MCF 10A (cell line): ENCODE results near the gene IKBIP. TPM values are rescaled to one million over a fixed set of nuclear protein-coding genes. Genes with fewer than 3 reads are reported as not detected.

ENCODE experiments used
- BruUV-seq: library from RNA; stranded (reverse); fragments of 400-500 nt; replicated peaks from 2 replicates; lab custom pipeline; 2021; lab: Mats Ljungman, UMichigan
- CTCF ChIA-PET: fragments of 300-600 bp; sonication (Branson Sonifier 250); formaldehyde crosslinking; extraction: SDS; loops from one replicate; lab custom pipeline; 2021; ENCODE audit warnings: antibody characterized with exemption, inconsistent platforms; lab: Yijun Ruan, JAX
- POLR2A ChIA-PET: fragments of 300-600, 350-650 bp; sonication (Branson Sonifier 250); formaldehyde crosslinking; extraction: SDS; loops from one replicate; lab custom pipeline; 2020; ENCODE audit warnings: antibody characterized with exemption, inconsistent platforms; lab: Yijun Ruan, JAX
- DNase-seq: peaks from one replicate; pipeline ENCODE4 v3.0.0-alpha.2; 2018; ENCODE audit not compliant: unreplicated experiment
- H3K27ac Mint-ChIP-seq: one replicate; pipeline ENCODE4 v1.8.0; 2022; ENCODE audit warnings: mild to moderate bottlenecking, low read depth, mixed read lengths; ENCODE audit not compliant: unreplicated experiment
- H3K27me3 Mint-ChIP-seq: one replicate; pipeline ENCODE4 v1.8.0; 2022; ENCODE audit warnings: mixed read lengths; ENCODE audit not compliant: insufficient read depth, unreplicated experiment
- H3K36me3 Mint-ChIP-seq: one replicate; pipeline ENCODE4 v1.8.0; 2022; ENCODE audit warnings: mild to moderate bottlenecking, moderate library complexity, mixed read lengths; ENCODE audit not compliant: insufficient read depth, unreplicated experiment
- H3K4me1 Mint-ChIP-seq: one replicate; pipeline ENCODE4 v1.8.0; 2022; ENCODE audit warnings: mixed read lengths; ENCODE audit not compliant: insufficient read depth, unreplicated experiment
- H3K4me3 Mint-ChIP-seq: one replicate; pipeline ENCODE4 v1.8.0; 2022; ENCODE audit warnings: mild to moderate bottlenecking, moderate library complexity, mixed read lengths; ENCODE audit not compliant: unreplicated experiment
- H3K9me3 Mint-ChIP-seq: one replicate; pipeline ENCODE4 v1.8.0; 2022; ENCODE audit warnings: mixed read lengths; ENCODE audit not compliant: unreplicated experiment
- intact Hi-C: fragments of 100-400 bp; cut with micrococcal nuclease; formaldehyde crosslinking; loops from 2 replicates; pipeline ENCODE4 v1.14.1; 2022
- total RNA-seq: library from RNA; stranded (reverse); gene quantifications from 2 replicates; pipeline ENCODE4 v1.2.3, GENCODE V29; 2022
- TF ChIP-seq, protein P1 (sequence below): fragments of 200-600 bp; IDR thresholded peaks from one replicate; pipeline ENCODE4 v1.8.0; 2022; ENCODE audit warnings: antibody characterized with exemption, mild to moderate bottlenecking; ENCODE audit not compliant: unreplicated experiment

The IKBIP gene
- total RNA-seq, 1 experiment from 2014 or later: 43.0 TPM

DNA sequence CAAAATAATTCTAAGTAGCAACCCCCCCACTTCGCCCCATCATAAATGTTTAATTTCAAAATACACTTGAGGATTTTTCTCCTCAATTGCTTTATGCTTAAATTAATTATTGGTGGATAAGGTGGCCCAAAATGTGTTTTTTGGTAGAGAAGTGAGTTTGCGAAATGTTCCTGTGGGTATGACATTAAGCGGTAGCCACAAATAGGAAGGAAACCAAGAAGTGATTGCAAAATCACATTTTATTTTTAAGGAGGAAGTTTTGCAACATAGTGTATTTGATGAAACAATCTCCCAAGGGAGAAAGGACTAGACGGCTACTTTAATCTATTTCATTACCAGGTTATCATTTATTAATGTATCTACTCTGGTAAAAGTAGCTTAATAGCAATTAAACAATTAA, 25.6 kb downstream of the IKBIP start:
- ChIA-PET POLR2A (interaction anchor here (0.9 to 3.0 kb wide), 5 partner anchors 9 to 32 kb away, joined by 3 to 21 read pairs (median 3); partner anchors contain the start of genes IKBIP and SLC25A3), CTCF (interaction anchor here (0.5 to 1.6 kb wide), 3 partner anchors 25 to 1682 kb away, joined by 3 to 4 read pairs (median 3); no protein-coding TSS in a partner anchor)
- no peaks in the 10 kb centered on the region for H3K9me3 Mint-ChIP-seq
- BruUV-seq: no TSS peak
- peak; percentile 71 for DNase-seq
- no peaks in the 10 kb centered on the region for H3K27me3 Mint-ChIP-seq
- TF ChIP-seq, protein P1, sequence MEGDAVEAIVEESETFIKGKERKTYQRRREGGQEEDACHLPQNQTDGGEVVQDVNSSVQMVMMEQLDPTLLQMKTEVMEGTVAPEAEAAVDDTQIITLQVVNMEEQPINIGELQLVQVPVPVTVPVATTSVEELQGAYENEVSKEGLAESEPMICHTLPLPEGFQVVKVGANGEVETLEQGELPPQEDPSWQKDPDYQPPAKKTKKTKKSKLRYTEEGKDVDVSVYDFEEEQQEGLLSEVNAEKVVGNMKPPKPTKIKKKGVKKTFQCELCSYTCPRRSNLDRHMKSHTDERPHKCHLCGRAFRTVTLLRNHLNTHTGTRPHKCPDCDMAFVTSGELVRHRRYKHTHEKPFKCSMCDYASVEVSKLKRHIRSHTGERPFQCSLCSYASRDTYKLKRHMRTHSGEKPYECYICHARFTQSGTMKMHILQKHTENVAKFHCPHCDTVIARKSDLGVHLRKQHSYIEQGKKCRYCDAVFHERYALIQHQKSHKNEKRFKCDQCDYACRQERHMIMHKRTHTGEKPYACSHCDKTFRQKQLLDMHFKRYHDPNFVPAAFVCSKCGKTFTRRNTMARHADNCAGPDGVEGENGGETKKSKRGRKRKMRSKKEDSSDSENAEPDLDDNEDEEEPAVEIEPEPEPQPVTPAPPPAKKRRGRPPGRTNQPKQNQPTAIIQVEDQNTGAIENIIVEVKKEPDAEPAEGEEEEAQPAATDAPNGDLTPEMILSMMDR: no peak
- intact Hi-C loops: no loop called here
- no peak overlapping the region for H3K4me3 Mint-ChIP-seq
- H3K27ac Mint-ChIP-seq: no peak overlapping the region
- no peaks in the 10 kb centered on the region for H3K36me3 Mint-ChIP-seq
- H3K4me1 Mint-ChIP-seq: peaks cover 6% of the 10 kb centered on the region

DNA sequence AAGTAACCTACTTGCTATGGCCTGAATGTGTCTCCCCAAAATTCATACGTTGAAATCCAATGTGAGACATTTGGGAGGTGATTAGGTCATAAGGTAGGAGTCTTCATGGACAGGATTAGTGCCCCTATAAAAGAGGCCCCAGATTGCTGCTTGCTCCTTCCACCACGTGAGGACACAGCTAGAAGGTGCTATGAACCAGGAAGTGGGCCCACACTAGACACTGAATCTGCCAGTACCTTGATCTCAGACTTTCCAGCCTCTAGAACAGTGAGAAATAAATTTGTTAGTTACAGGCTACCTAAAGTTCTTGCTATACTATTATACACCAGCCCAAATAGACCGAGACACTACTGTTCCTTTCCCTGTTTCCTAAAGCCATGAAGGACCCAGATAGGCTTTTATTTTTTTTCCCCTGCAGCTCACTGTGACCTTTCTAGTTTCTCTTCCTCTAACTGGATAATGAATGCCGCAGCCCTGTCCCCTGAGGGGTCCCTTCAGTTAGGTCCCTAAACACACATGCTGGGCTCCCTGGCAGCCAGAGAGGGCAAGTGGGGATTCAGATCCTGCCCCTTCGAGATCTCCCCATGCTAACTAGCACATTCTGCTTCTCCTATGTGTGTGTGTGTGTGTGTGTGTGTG, 31.8 kb downstream of the IKBIP start:
- H3K36me3 Mint-ChIP-seq: no peaks in the 10 kb centered on the region
- CTCF ChIA-PET: no interaction called here
- TF ChIP-seq, protein P1: no peak
- BruUV-seq: no TSS peak
- no peak overlapping the region for H3K4me3 Mint-ChIP-seq
- H3K27ac Mint-ChIP-seq: no peak overlapping the region
- no peaks in the 10 kb centered on the region for H3K9me3 Mint-ChIP-seq
- intact Hi-C loops: no loop called here
- H3K4me1 Mint-ChIP-seq: no peaks in the 10 kb centered on the region
- no peak for DNase-seq
- H3K27me3 Mint-ChIP-seq: no peaks in the 10 kb centered on the region
- POLR2A ChIA-PET: interaction anchor here (1.4 to 3.5 kb wide), 2 partner anchors 10 to 19 kb away, joined by 3 to 13 read pairs; partner anchors contain the start of gene SLC25A3

DNA sequence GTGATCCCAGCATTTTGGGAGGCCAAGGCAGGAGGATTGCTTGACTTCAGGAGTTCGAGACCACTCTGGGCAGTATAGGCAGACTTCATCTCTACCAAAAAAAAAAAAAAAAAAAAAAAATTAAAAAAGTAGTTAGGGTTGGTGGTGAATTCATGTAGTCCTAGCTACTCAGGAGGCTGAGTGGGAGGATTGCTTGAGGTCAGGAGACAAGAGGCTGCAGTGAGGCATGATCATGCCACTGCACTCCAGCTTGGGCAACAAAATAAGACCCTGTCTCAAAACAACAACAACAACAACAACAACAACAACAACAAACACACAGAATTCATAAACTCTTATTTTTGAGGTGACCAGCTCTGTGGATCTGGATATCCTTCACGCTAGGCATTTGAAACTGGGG, 34.0 kb downstream of the IKBIP start:
- intact Hi-C loops: no loop called here
- no peak overlapping the region for H3K27ac Mint-ChIP-seq
- TF ChIP-seq, protein P1: no peak
- H3K4me3 Mint-ChIP-seq: no peak overlapping the region
- BruUV-seq: no TSS peak
- no peaks in the 10 kb centered on the region for H3K4me1 Mint-ChIP-seq
- POLR2A ChIA-PET: interaction anchor here (0.6 to 5.1 kb wide), 5 partner anchors 11 to 57 kb away, joined by 3 to 37 read pairs (median 3); partner anchors contain the start of gene SLC25A3
- CTCF ChIA-PET: interaction anchor here (1.3 to 1.5 kb wide), 2 partner anchors 16 to 26 kb away, joined by 4 read pairs; no protein-coding TSS in a partner anchor
- H3K36me3 Mint-ChIP-seq: no peaks in the 10 kb centered on the region
- H3K9me3 Mint-ChIP-seq: no peaks in the 10 kb centered on the region
- no peaks in the 10 kb centered on the region for H3K27me3 Mint-ChIP-seq
- no peak for DNase-seq

DNA sequence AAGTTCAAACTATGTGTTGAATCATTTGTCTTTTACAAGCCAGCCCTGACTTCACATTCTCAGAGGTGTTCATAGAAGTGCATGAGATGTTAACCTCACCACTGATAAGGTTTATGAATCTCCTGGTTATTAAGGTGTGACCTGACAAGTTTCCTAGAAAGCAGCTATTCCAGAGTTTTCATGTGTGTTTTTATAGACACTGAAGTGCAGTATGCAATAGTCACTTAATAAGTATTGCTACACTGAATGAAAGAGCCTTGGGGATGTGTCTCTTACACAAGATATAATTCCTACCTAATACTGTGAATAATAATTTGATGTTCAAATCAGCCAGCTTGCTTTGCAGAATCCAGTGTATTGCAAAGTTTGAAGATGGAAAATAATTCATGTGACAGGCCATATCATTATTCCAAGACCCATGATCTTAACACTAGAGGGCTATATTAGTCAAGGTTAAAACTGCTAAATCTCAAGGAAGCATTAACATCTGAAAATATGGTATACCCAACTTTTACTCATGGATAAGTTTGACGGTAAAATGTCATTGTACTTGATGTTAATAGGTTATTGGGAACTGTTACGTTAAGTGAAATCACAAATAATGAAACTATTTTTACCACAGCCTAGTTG, 38.1 kb downstream of the IKBIP start:
- no peaks in the 10 kb centered on the region for H3K27me3 Mint-ChIP-seq
- ChIA-PET CTCF (interaction anchor here (0.7 to 4.5 kb wide), 14 partner anchors 10 to 436 kb away, joined by 3 to 20 read pairs (median 4); partner anchors contain the start of genes IKBIP and SLC25A3), POLR2A (interaction anchor here (0.6 to 5.1 kb wide), 4 partner anchors 12 to 1308 kb away, joined by 3 to 37 read pairs (median 3); partner anchors contain the start of gene SLC25A3)
- peaks cover 40% of the 10 kb centered on the region for H3K36me3 Mint-ChIP-seq
- H3K27ac Mint-ChIP-seq: no peak overlapping the region
- TF ChIP-seq, protein P1: peak; percentile 10
- no TSS peak for BruUV-seq
- H3K9me3 Mint-ChIP-seq: no peaks in the 10 kb centered on the region
- no peaks in the 10 kb centered on the region for H3K4me1 Mint-ChIP-seq
- intact Hi-C loops: loop anchor here (1.0 kb wide), 2 partner anchors 39 to 48 kb away; partner anchors contain the start of gene APAF1
- DNase-seq: peak; percentile 14
- no peak overlapping the region for H3K4me3 Mint-ChIP-seq
